H1 (cell line): ENCODE measurements around the gene PSPC1. TPM values are rescaled to one million over a fixed set of nuclear protein-coding genes. Genes with fewer than 3 reads are reported as not detected.

Source experiments
- CTCF ChIA-PET: fragments of 300-600 bp; sonication (Branson Sonifier 250); formaldehyde crosslinking; loops from one replicate; lab custom pipeline; 2021; ENCODE audit not compliant: partially characterized antibody; lab: Charles Lee
- POLR2A ChIA-PET: fragments of 300-600 bp; sonication (Branson Sonifier 250); formaldehyde crosslinking; loops from one replicate; lab custom pipeline; 2021; ENCODE audit warnings: inconsistent platforms; ENCODE audit not compliant: partially characterized antibody; lab: Charles Lee
- DNase-seq, 2 experiments: peaks; one replicate each; pipeline versions ENCODE4 v3.0.0 to v3.0.0-alpha.2; 2010 to 2022; ENCODE audit warnings: low spot score in 2 of 2, low read depth in 1 of 2, mixed read lengths in 1 of 2
- FAIRE-seq: peaks from 2 replicates; lab custom pipeline; 2011; peaks lifted over from hg19 to GRCh38; lab: Jason Lieb, UNC
- H2AFZ ChIP-seq: 2 replicates; pipeline ENCODE4 v1.8.1; 2012; ENCODE audit warnings: low read length, inconsistent platforms
- H2AK5ac ChIP-seq: 2 replicates; pipeline ENCODE4 v1.6.1; 2013; ENCODE audit warnings: low read depth, low read length
- H2BK120ac ChIP-seq: replicated peaks from 2 replicates; pipeline ENCODE3; 2013; ENCODE audit warnings: low read depth, low read length, inconsistent platforms
- H2BK12ac ChIP-seq: 2 replicates; pipeline ENCODE4 v1.6.1; 2013; ENCODE audit warnings: low read depth, low read length
- H2BK15ac ChIP-seq: 2 replicates; pipeline ENCODE4 v1.6.1; 2013; ENCODE audit warnings: low read length
- H2BK20ac ChIP-seq: 2 replicates; pipeline ENCODE4 v1.6.1; 2013; ENCODE audit warnings: low read length
- H2BK5ac ChIP-seq: 2 replicates; pipeline ENCODE4 v1.6.1; 2013; ENCODE audit warnings: low read depth, low read length
- H3K14ac ChIP-seq: 2 replicates; pipeline ENCODE4 v1.6.1; 2013; ENCODE audit warnings: inconsistent platforms; ENCODE audit not compliant: insufficient read length
- H3K18ac ChIP-seq: 2 replicates; pipeline ENCODE4 v1.6.1; 2013; ENCODE audit warnings: low read length; ENCODE audit errors: extremely low read depth
- H3K23ac ChIP-seq: 2 replicates; pipeline ENCODE4 v1.6.1; 2013; ENCODE audit warnings: inconsistent platforms; ENCODE audit not compliant: insufficient read length
- H3K23me2 ChIP-seq: 2 replicates; pipeline ENCODE4 v1.6.1; 2013; ENCODE audit warnings: low read depth, low read length
- H3K27ac ChIP-seq: 2 replicates; pipeline ENCODE4 v1.6.1; 2011; ENCODE audit warnings: low read depth, low read length, inconsistent platforms
- H3K27me3 ChIP-seq, 4 experiments: replicated peaks in 1 of 4; 1 replicate in 1 of 4; 2 replicates in 3 of 4; pipeline versions ENCODE4 v1.6.1 to v1.8.1; 2011 to 2013; ENCODE audit warnings: low read length in 3 of 4, mild to moderate bottlenecking in 3 of 4, inconsistent platforms in 2 of 4, mixed read lengths in 2 of 4, moderate library complexity in 1 of 4; ENCODE audit not compliant: control insufficient read depth in 3 of 4, insufficient read depth in 3 of 4; ENCODE audit errors: extremely low read depth in 1 of 4
- H3K36me3 ChIP-seq, 4 experiments: 2 replicates each; pipeline versions ENCODE4 v1.6.1 to v1.8.1; 2011 to 2013; ENCODE audit warnings: mild to moderate bottlenecking in 4 of 4, low read length in 3 of 4, moderate library complexity in 2 of 4, control low read depth in 1 of 4, inconsistent platforms in 1 of 4; ENCODE audit not compliant: insufficient read depth in 4 of 4, control insufficient read depth in 2 of 4
- H3K4ac ChIP-seq: replicated peaks from 2 replicates; pipeline ENCODE3; 2013; ENCODE audit warnings: low read length, low read depth, mixed read lengths, inconsistent platforms; ENCODE audit not compliant: insufficient read length
- H3K4me1 ChIP-seq, 4 experiments: replicated peaks in 1 of 4; 1 replicate in 1 of 4; 2 replicates in 3 of 4; pipeline versions ENCODE4 v1.6.1 to v1.8.1; 2011 to 2013; ENCODE audit warnings: low read length in 3 of 4, inconsistent platforms in 2 of 4, mixed read lengths in 1 of 4; ENCODE audit not compliant: insufficient read depth in 4 of 4, control insufficient read depth in 3 of 4
- H3K4me2 ChIP-seq, 2 experiments: 2 replicates each; pipeline versions ENCODE4 v1.6.1 to v1.8.1; 2011 to 2013; ENCODE audit warnings: low read depth in 2 of 2, low read length in 2 of 2, control low read depth in 1 of 2, inconsistent platforms in 1 of 2, mild to moderate bottlenecking in 1 of 2; ENCODE audit not compliant: insufficient read depth in 1 of 2
- H3K4me3 ChIP-seq, 4 experiments: fragments of 200-600, 300-600 bp in 1 of 4; sonication (generic), shearing (Covaris generic), sonication (Bioruptor Twin) in 1 of 4; 2 replicates each; pipeline versions ENCODE4 v1.5.1 to v1.8.1; 2011 to 2016; ENCODE audit warnings: low read length in 4 of 4, low read depth in 3 of 4, control low read depth in 2 of 4, inconsistent platforms in 2 of 4, mild to moderate bottlenecking in 2 of 4, mixed read lengths in 1 of 4, moderate library complexity in 1 of 4; ENCODE audit not compliant: insufficient read depth in 2 of 4; ENCODE audit errors: extremely low read depth in 1 of 4
- H3K56ac ChIP-seq: replicated peaks from 2 replicates; pipeline ENCODE3; 2013; ENCODE audit warnings: low read depth, mild to moderate bottlenecking, mixed read lengths, low read length, inconsistent platforms; ENCODE audit not compliant: insufficient read length
- H3K79me1 ChIP-seq: 2 replicates; pipeline ENCODE4 v1.6.1; 2013; ENCODE audit warnings: low read depth, low read length, control low read depth
- H3K79me2 ChIP-seq, 2 experiments: 2 replicates each; pipeline versions ENCODE4 v1.6.1 to v1.8.1; 2012 to 2013; ENCODE audit warnings: low read length in 2 of 2, mild to moderate bottlenecking in 2 of 2, inconsistent platforms in 1 of 2; ENCODE audit not compliant: insufficient read depth in 2 of 2, control insufficient read depth in 1 of 2
- H3K9ac ChIP-seq, 4 experiments: replicated peaks in 1 of 4; 1 replicate in 1 of 4; 2 replicates in 3 of 4; pipeline versions ENCODE4 v1.6.1 to v1.8.1; 2011 to 2013; ENCODE audit warnings: low read depth in 3 of 4, low read length in 3 of 4, control low read depth in 2 of 4, mild to moderate bottlenecking in 2 of 4, moderate library complexity in 2 of 4, inconsistent platforms in 1 of 4; ENCODE audit errors: extremely low read depth in 1 of 4
- H3K9me3 ChIP-seq, 2 experiments: 2 replicates each; pipeline versions ENCODE4 v1.6.1 to v1.8.1; 2012 to 2013; ENCODE audit warnings: mild to moderate bottlenecking in 2 of 2, moderate library complexity in 2 of 2, control low read depth in 1 of 2, inconsistent platforms in 1 of 2, low read depth in 1 of 2, low read length in 1 of 2, mixed read lengths in 1 of 2; ENCODE audit not compliant: insufficient read depth in 2 of 2
- H4K20me1 ChIP-seq, 2 experiments: replicated peaks in 1 of 2; 2 replicates each; pipeline versions ENCODE3 to v1.8.1; 2011 to 2013; ENCODE audit warnings: inconsistent platforms in 2 of 2, low read length in 2 of 2, mild to moderate bottlenecking in 1 of 2; ENCODE audit not compliant: insufficient read depth in 2 of 2, control insufficient read depth in 1 of 2
- H4K5ac ChIP-seq: 2 replicates; pipeline ENCODE4 v1.6.1; 2013; ENCODE audit warnings: low read length, low read depth, mixed read lengths, inconsistent platforms; ENCODE audit not compliant: insufficient read length
- H4K8ac ChIP-seq: 2 replicates; pipeline ENCODE4 v1.8.0; 2013; ENCODE audit warnings: mild to moderate bottlenecking, moderate library complexity, low read length, inconsistent platforms; ENCODE audit not compliant: insufficient read depth; ENCODE audit errors: extremely low read depth
- H4K91ac ChIP-seq: replicated peaks from 2 replicates; pipeline ENCODE3; 2013; ENCODE audit warnings: low read length, mixed read lengths, inconsistent platforms; ENCODE audit not compliant: insufficient read length
- BACH1 ChIP-seq: IDR thresholded peaks from 2 replicates; pipeline ENCODE4 v1.6.1; 2012; ENCODE audit warnings: low read length, improper control_type of control experiment
- CBX5 ChIP-seq: fragments of 300-800, 300-1000 bp; sonication (generic); IDR thresholded peaks from 2 replicates; pipeline ENCODE4 v1.7.1; 2016; ENCODE audit warnings: antibody characterized with exemption, low read length, low read depth
- CHD2 ChIP-seq: IDR thresholded peaks from 2 replicates; pipeline ENCODE4 v1.6.1; 2012; ENCODE audit warnings: low read length, improper control_type of control experiment
- CTCF ChIP-seq, 3 experiments: IDR thresholded peaks; 1 replicate in 2 of 3; 2 replicates in 1 of 3; pipeline versions ENCODE4 v1.5.1 to v1.6.1; 2011; ENCODE audit warnings: low read length in 3 of 3, mild to moderate bottlenecking in 3 of 3, inconsistent platforms in 2 of 3, low read depth in 1 of 3, moderate library complexity in 1 of 3; ENCODE audit not compliant: insufficient read depth in 1 of 3; ENCODE audit errors: control extremely low read depth in 1 of 3
- NRF1 ChIP-seq: IDR thresholded peaks from 2 replicates; pipeline ENCODE4 v1.6.1; 2011; ENCODE audit warnings: mild to moderate bottlenecking, low read depth, low read length, improper control_type of control experiment
- POLR2AphosphoS5 ChIP-seq: IDR thresholded peaks from 2 replicates; pipeline ENCODE4 v1.6.1; 2011; ENCODE audit warnings: low read depth, low read length
- RNF2 ChIP-seq: fragments of 200-900, 300-1000 bp; sonication (generic); IDR thresholded peaks from 2 replicates; pipeline ENCODE4 v1.7.1; 2016; ENCODE audit warnings: borderline replicate concordance, low read depth, mild to moderate bottlenecking, antibody characterized with exemption, low read length; ENCODE audit not compliant: poor library complexity, severe bottlenecking; ENCODE audit errors: missing control alignments
- SAP30 ChIP-seq: fragments of 300-600 bp; sonication (generic); IDR thresholded peaks from 2 replicates; pipeline ENCODE4 v1.7.1; 2012; ENCODE audit warnings: low read length, moderate library complexity, mild to moderate bottlenecking, inconsistent platforms; ENCODE audit not compliant: insufficient read depth, insufficient replicate concordance
- TAF1 ChIP-seq: IDR thresholded peaks from 2 replicates; pipeline ENCODE4 v1.6.1; 2011; ENCODE audit warnings: mild to moderate bottlenecking, low read depth, low read length
- TAF7 ChIP-seq: optimal IDR thresholded peaks from 2 replicates; pipeline ENCODE3; 2011; ENCODE audit warnings: low read depth, mild to moderate bottlenecking, inconsistent platforms, low read length, moderate library complexity, borderline replicate concordance
- TEAD4 ChIP-seq: IDR thresholded peaks from 2 replicates; pipeline ENCODE4 v1.6.1; 2012; ENCODE audit warnings: low read depth, low read length, inconsistent platforms, mixed read lengths
- WGBS, 2 experiments: shearing (Covaris generic) in 1 of 2; methylation state at CpG; one replicate each; pipeline versions ENCODE4 v1.1.6 to v1.1.7; 2013 to 2015; ENCODE audit warnings: low lambda C conversion rate in 2 of 2, mixed read lengths in 2 of 2, inconsistent platforms in 1 of 2, low coverage in 1 of 2, missing lambda C conversion rate in 1 of 2; ENCODE audit not compliant: insufficient replicate concordance in 2 of 2, insufficient coverage in 1 of 2, insufficient read length in 1 of 2; ENCODE audit errors: extremely low coverage in 1 of 2, missing lambda C conversion rate in 1 of 2; 5-methylcytosine and 5-hydroxymethylcytosine counted together
- polyA plus RNA-seq, 7 experiments: library from polyadenylated mRNA; depleted of rRNA in 3 of 7; stranded (reverse) in 5 of 7; unstranded in 2 of 7; fragments of >200 nt in 5 of 7; fragments of 200-250 nt in 2 of 7; gene quantifications; 1 replicate in 5 of 7; 2 replicates in 1 of 7; 4 replicates in 1 of 7; pipeline versions ENCODE4 v1.2.1 to v1.2.3, GENCODE V29; 2011 to 2013; ENCODE audit warnings: missing spikeins in 2 of 7, mixed read lengths in 2 of 7
- total RNA-seq: library from RNA; stranded (reverse); fragmentation: NEBNext Ultra II Directional; extraction: Animal tissue kit (Norgen Biotek cat#: 25700); gene quantifications from 2 replicates; pipeline ENCODE4 v1.2.1, GENCODE V29; 2021

Gene PSPC1
- total and polyA plus RNA-seq, 2 of the 8 experiments (the other 6 are each of a cell fraction or from before 2014, with no cell fraction given), result 53.4 to 97.4 TPM

GRCh38 chr13:19670147-19670546 lies 112.6 kb downstream of the PSPC1 start:
- H3K36me3 ChIP-seq, result peaks cover 6 to 54% (median 37%) of the 10 kb centered on the region in 4 experiments
- H2BK5ac ChIP-seq, result no peak overlapping the region
- no peak overlapping the region for H4K8ac ChIP-seq
- H2BK12ac ChIP-seq, result no peak overlapping the region
- H3K9me3 ChIP-seq, result no peaks in the 10 kb centered on the region
- H2BK120ac ChIP-seq, result no peak overlapping the region
- no peak overlapping the region for H3K56ac ChIP-seq
- no peak overlapping the region for H3K4me2 ChIP-seq
- H2AFZ ChIP-seq, result no peak overlapping the region
- H3K79me1 ChIP-seq, result no peaks in the 10 kb centered on the region
- no peak overlapping the region for H2BK20ac ChIP-seq
- H3K4me3 ChIP-seq, result no peak overlapping the region
- H4K91ac ChIP-seq, result no peak overlapping the region
- no peak overlapping the region for H2BK15ac ChIP-seq
- no peak overlapping the region for H3K23ac ChIP-seq
- no peak overlapping the region for H4K5ac ChIP-seq
- no peak overlapping the region for H3K27ac ChIP-seq
- no peak overlapping the region for H3K9ac ChIP-seq
- H3K4ac ChIP-seq, result no peak overlapping the region
- no peaks in the 10 kb centered on the region for H3K23me2 ChIP-seq
- no peak for DNase-seq
- H3K27me3 ChIP-seq, result no peaks in the 10 kb centered on the region
- no peak overlapping the region for H3K18ac ChIP-seq
- CTCF ChIA-PET, result no interaction called here
- H3K14ac ChIP-seq, result no peak overlapping the region
- FAIRE-seq, result no peak
- POLR2A ChIA-PET, result no interaction called here
- no peaks in the 10 kb centered on the region for H3K4me1 ChIP-seq
- H2AK5ac ChIP-seq, result no peak overlapping the region
- H4K20me1 ChIP-seq, result no peaks in the 10 kb centered on the region
- no peaks in the 10 kb centered on the region for H3K79me2 ChIP-seq
- 62% methylated on average over 3 of the region's 3 CpGs; no CpG with 5 or more reads in 1 of the 2 experiments for WGBS, 2 experiments
- TF ChIP-seq POLR2AphosphoS5 (no peak), NRF1 (no peak), TEAD4 (no peak), TAF7 (no peak), BACH1 (no peak), RNF2 (no peak), TAF1 (no peak), SAP30 (no peak), CHD2 (no peak), CBX5 (no peak), CTCF (IDR thresholded peaks at IDR 0.05; ENCODE audit: control extremely low read depth in 1 of 3, insufficient read depth in 1 of 3, low read depth in 1 of 3, low read length in 3 of 3) (no peak)
